BJ (cell line): ENCODE results near the gene PRKAR1A. TPM values are rescaled to one million over a fixed set of nuclear protein-coding genes. Genes with fewer than 3 reads are reported as not detected.
A peak's percentile ranks its signal among the peaks of the same experiment; 100 is the strongest.

ENCODE experiments used
- CTCF ChIA-PET: fragments of 350-600 bp; formaldehyde crosslinking; extraction: SDS; loops from one replicate; lab custom pipeline; 2021; ENCODE audit warnings: antibody characterized with exemption, inconsistent platforms; lab: Yijun Ruan, JAX
- POLR2A ChIA-PET: fragments of 300-600 bp; sonication (Branson Sonifier 250); formaldehyde crosslinking; extraction: SDS; loops from one replicate; lab custom pipeline; 2021; ENCODE audit warnings: antibody characterized with exemption; lab: Charles Lee
- DNase-seq: peaks from one replicate; pipeline ENCODE4 v3.0.0-alpha.2; 2011; ENCODE audit warnings: low read depth
- H3K27me3 ChIP-seq: 2 replicates; pipeline ENCODE4 v1.6.0; 2011; ENCODE audit warnings: low read length; ENCODE audit not compliant: control insufficient read depth, insufficient read depth
- H3K36me3 ChIP-seq: 2 replicates; pipeline ENCODE4 v1.5.1; 2011; ENCODE audit warnings: low read length; ENCODE audit not compliant: control insufficient read depth, insufficient read depth
- H3K4me3 ChIP-seq: 2 replicates; pipeline ENCODE4 v1.5.1; 2011; ENCODE audit warnings: low read depth, mild to moderate bottlenecking, control low read depth, low read length
- CTCF ChIP-seq: IDR thresholded peaks from 2 replicates; pipeline ENCODE4 v1.5.1; 2011; ENCODE audit warnings: low read depth, mild to moderate bottlenecking, control low read depth, inconsistent platforms, low read length, moderate library complexity; ENCODE audit not compliant: insufficient read depth
- polyA plus RNA-seq: library from polyadenylated mRNA; depleted of rRNA; stranded (reverse); fragments of >200 nt; gene quantifications from 2 replicates; pipeline ENCODE4 v1.2.3, GENCODE V29; 2011

PRKAR1A gene
- polyA plus RNA-seq, 1 experiment, result 228 TPM

DNA sequence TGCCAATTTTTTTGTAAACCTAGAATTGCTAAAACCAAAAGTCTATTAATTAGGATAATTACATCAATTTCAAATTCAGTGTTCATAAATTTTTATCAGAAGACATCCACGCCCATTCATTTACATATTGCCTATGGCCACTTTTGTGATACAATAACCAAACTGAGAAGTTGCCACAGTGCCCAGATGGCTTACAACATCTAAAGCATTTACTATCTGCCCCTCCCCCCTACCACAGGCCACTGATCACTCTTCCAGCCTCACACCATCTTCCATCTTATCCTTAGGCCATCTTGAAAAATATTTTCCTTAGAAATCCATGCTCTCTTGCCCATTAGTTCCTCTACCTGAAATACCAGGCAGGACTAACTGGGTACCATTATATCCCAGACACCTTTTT lies 6.3 kb upstream of the PRKAR1A start:
- Histone ChIP-seq H3K27me3 (no peaks in the 10 kb centered on the region; the same call in 1 of the 2 replicates), H3K36me3 (no peaks in the 10 kb centered on the region), H3K4me3 (no peak overlapping the region)
- ChIA-PET POLR2A (no interaction called here), CTCF (interaction anchor here (1.2 kb wide), 1 partner anchor 31 kb away, joined by 4 read pairs; no protein-coding TSS in a partner anchor)
- no peak for TF ChIP-seq CTCF
- DNase-seq, result no peak

DNA sequence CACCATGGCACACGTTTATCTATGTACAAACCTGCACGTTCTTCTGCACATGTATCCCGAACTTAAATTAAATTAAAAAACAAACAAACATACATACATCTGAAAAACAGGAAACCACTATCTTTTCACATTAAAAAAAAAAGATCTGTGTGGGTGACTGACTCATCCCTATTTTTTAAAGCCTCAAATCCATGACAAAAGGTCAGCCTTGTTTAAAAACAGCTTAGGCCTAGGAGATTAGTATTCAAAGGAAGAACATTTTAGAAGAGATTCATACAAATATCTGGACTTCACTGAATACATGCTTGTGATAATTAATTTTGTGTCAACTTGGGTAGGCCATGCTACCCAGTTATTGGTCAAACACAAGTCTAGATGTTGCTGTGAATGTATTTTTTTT lies 4.7 kb upstream of the PRKAR1A start:
- no peaks in the 10 kb centered on the region for H3K36me3 ChIP-seq
- POLR2A ChIA-PET, result no interaction called here
- no peak for TF ChIP-seq CTCF
- DNase-seq, result no peak
- CTCF ChIA-PET, result interaction anchor here (0.8 kb wide), 1 partner anchor 41 kb away, joined by 3 read pairs; no protein-coding TSS in a partner anchor
- no peaks in the 10 kb centered on the region; the same call in 1 of the 2 replicates for H3K27me3 ChIP-seq
- no peak overlapping the region for H3K4me3 ChIP-seq

DNA sequence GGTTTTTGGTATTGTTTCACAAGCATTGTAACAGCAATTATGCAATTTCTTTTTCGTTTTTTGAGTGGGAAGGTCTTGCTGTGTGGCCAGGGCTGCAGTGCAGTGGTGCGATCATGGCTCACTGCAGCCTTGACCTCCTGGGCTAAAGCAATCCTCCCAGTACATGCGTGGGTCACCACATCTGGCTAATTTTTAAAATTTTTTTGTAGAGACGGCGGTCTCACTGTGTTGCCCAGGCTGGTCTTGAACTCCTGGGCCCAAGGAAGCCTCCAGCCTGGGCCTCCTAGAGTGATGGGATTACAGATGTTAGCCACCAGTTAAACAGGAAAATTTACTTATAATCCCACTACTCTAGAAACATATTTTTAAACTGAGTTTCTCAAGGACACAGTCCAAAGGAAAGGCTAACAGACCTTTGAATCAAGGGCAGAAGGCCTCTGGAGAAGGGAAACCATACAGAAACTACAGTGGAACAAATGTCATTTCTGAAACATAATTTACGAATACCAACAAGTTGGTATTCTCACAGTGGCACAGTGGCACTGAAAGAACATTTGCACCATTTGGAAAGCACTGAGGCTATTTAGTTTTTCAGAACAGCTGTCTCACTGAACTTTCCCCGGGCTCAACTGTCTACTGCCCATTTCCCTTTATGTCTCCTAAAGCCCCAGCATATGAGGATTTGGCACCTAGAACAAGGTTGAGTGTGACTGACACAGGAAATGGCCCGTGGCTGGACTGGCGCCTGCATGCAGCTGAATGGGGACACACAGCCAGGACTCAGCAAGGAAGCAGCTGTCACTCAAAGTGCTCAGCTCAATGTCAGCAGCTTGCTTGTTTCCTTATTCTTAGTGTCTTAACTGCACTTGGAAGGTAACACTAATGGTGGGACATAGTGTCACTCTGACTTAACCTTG lies 2.8 kb upstream of the PRKAR1A start:
- CTCF ChIA-PET, result no interaction called here
- Histone ChIP-seq H3K4me3 (no peak overlapping the region), H3K27me3 (no peaks in the 10 kb centered on the region), H3K36me3 (no peaks in the 10 kb centered on the region)
- no peak for DNase-seq
- POLR2A ChIA-PET, result no interaction called here
- no peak for TF ChIP-seq CTCF

DNA sequence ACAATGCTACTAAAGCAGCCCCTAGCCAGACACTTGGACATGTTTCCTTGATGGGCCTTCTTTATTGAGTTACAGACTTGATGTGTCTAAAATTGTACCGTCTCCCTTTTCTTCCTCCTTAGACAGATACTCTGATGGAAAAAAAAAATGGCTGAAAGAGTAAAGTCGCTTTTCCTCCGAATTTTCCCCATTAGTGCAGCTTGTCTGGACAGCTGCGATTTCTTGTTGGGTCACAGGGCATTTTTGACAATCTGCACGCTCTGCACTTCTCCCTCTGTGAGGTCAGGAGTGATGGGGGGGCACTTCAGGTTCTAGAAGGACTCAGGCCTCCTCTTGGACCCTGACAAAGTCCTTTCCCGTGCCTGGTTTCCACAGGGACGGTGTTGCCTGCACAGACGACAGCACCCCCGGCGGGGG lies 968 bp upstream of the PRKAR1A start:
- DNase-seq, result no peak
- Histone ChIP-seq H3K36me3 (no peaks in the 10 kb centered on the region), H3K27me3 (no peaks in the 10 kb centered on the region), H3K4me3 (peak overlapping the region; percentile 75)
- ChIA-PET CTCF (interaction anchor here (0.9 to 1.1 kb wide), 2 partner anchors 8 to 43 kb away, joined by 4 to 6 read pairs; no protein-coding TSS in a partner anchor), POLR2A (no interaction called here)
- peak; percentile 32; the same call in 1 of the 2 replicates for TF ChIP-seq CTCF

GRCh38 chr17:68511671-68512246 lies 471 bp upstream of the PRKAR1A start:
- Histone ChIP-seq H3K4me3 (peak overlapping the region; percentile 75), H3K27me3 (no peaks in the 10 kb centered on the region), H3K36me3 (no peaks in the 10 kb centered on the region)
- no peak; the same call in 1 of the 2 replicates for TF ChIP-seq CTCF
- POLR2A ChIA-PET, result no interaction called here
- peak; percentile 15 for DNase-seq
- CTCF ChIA-PET, result interaction anchor here (0.9 to 1.7 kb wide), 7 partner anchors 8 to 248 kb away, joined by 3 to 6 read pairs (median 4); no protein-coding TSS in a partner anchor
